Kidney epithelial cell (primary cell): ENCODE data around the gene B3GNT7. TPM values are rescaled to one million over a fixed set of nuclear protein-coding genes. Genes with fewer than 3 reads are reported as not detected.

Source experiments
- DNase-seq: peaks from one replicate; pipeline ENCODE4 v3.0.0-alpha.2; 2010; ENCODE audit warnings: low read depth
- H3K27me3 ChIP-seq: 2 replicates; pipeline ENCODE4 v1.6.0; 2011; ENCODE audit warnings: low read length; ENCODE audit not compliant: control insufficient read depth, insufficient read depth
- H3K36me3 ChIP-seq: 2 replicates; pipeline ENCODE4 v1.5.1; 2011; ENCODE audit warnings: low read length; ENCODE audit not compliant: control insufficient read depth, insufficient read depth
- H3K4me3 ChIP-seq: 2 replicates; pipeline ENCODE4 v1.5.1; 2011; ENCODE audit warnings: low read depth, mild to moderate bottlenecking, control low read depth, low read length
- CTCF ChIP-seq: IDR thresholded peaks from 2 replicates; pipeline ENCODE4 v1.5.1; 2011; ENCODE audit warnings: mild to moderate bottlenecking, moderate library complexity, low read length, control low read depth, inconsistent platforms; ENCODE audit not compliant: insufficient read depth, poor library complexity, severe bottlenecking
- total RNA-seq: library from RNA; depleted of rRNA; stranded (reverse); fragments of >200 nt; gene quantifications from 2 replicates; pipeline ENCODE4 v1.2.3, GENCODE V29; 2015

Gene B3GNT7
- total RNA-seq, 1 donor from 2014 or later, result 8.8 TPM

DNA sequence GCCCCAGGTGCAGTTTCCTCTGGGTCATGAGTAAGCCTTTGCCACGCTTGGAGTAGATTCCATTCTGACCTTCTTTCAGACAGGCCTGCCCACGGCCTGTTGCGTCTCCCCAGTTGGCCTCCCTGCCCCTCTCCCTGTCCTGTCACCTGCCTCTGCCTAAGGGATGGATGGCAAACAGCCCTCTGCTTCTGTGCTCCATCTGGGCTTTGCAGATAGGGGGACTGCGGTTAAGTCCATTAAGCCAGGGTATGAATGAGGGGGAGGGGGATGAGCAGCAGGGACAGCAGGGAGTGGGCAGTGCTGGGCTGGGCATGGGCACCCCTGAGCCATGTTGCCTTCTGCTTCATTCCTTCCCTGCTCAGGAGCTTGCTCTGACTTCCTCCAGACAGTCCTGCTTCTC is 37.6 kb upstream of the B3GNT7 start:
- Histone ChIP-seq H3K27me3 (no peaks in the 10 kb centered on the region), H3K36me3 (no peaks in the 10 kb centered on the region), H3K4me3 (no peak overlapping the region)
- TF ChIP-seq CTCF, result no peak
- no peak for DNase-seq

GRCh38 chr2:231359441-231359840 is 36.1 kb upstream of the B3GNT7 start:
- DNase-seq, result no peak
- Histone ChIP-seq H3K4me3 (no peak overlapping the region), H3K36me3 (no peaks in the 10 kb centered on the region), H3K27me3 (no peaks in the 10 kb centered on the region)
- no peak for TF ChIP-seq CTCF

DNA sequence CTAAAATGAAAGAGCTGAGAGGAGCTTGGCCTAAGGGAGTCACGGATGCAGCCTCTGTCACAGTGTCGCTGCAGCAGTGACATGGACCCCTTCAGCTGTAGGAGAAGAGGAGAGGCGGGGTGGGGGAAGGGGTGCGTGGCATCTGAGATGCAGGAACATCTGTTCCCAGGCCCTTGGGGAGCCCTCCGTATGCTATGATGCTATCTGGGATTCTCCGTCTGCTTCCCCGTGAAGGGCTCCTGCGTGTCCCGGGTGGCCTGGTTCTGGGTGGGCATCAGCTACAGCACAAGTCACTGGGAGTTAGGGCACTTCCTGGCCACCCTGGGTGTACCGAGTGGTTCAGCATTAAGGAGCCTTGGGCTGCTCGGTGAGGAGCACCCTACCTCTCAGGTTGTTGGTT is 35.6 kb upstream of the B3GNT7 start:
- no peak for DNase-seq
- no peak for TF ChIP-seq CTCF
- Histone ChIP-seq H3K27me3 (no peaks in the 10 kb centered on the region), H3K4me3 (no peak overlapping the region), H3K36me3 (no peaks in the 10 kb centered on the region)

- Histone ChIP-seq H3K36me3 (no peaks in the 10 kb centered on the region), H3K27me3 (no peaks in the 10 kb centered on the region), H3K4me3 (no peak overlapping the region)
- DNase-seq, result no peak
- no peak for TF ChIP-seq CTCF
Measured at GRCh38 chr2:231360401-231360800, 35.1 kb upstream of the B3GNT7 start.

DNA sequence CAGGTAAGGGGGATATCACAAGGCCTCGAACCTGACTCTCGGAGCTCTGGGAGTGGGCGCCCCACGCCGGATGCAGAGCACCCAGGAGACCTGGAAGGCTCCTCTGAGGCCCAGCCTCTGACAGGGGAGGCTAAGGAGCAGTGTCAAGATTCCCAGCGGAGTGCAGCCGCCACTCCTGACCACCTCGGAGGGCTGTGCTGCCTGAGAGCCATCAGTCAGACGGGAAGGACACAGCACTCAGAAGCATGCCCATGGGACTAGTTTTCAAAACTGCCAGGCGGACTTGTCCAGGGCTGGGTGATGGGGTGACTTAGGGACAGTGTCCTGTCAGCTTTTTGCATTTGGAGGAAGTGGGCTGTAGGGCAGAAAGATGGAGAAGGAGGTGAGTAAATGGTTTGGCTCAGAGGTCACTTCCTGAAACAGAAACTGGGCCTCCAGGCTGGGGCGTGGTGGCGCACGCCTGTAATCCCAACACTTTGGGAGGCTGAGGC is 34.6 kb upstream of the B3GNT7 start:
- no peak for TF ChIP-seq CTCF
- Histone ChIP-seq H3K4me3 (no peak overlapping the region), H3K36me3 (no peaks in the 10 kb centered on the region), H3K27me3 (no peaks in the 10 kb centered on the region)
- DNase-seq, result no peak
